Activated T-helper 1 cell treated with anti-CD3 and anti-CD28 coated beads, Interleukin-12 subunit alpha, Interleukin-12 subunit beta, Interleukin-2, Interleukin-4 antibody, amounts not matched to agents 30 ng/mL and 10 ng/mL and 1 ng/mL, durations not matched to agents 14 hours and 24 hours and 36 hours (primary cell): ENCODE measurements around the gene SLC6A20. TPM values are rescaled to one million over a fixed set of nuclear protein-coding genes. Genes with fewer than 3 reads are reported as not detected.
A peak's percentile ranks its signal among the peaks of the same experiment; 100 is the strongest.

Experiments
- DNase-seq: peaks from one replicate; pipeline ENCODE4 v3.0.0; 2021; ENCODE audit warnings: low spot score
- H3K27ac Mint-ChIP-seq: one replicate; pipeline ENCODE4 v1.8.0; 2021; ENCODE audit warnings: mild to moderate bottlenecking, mixed read lengths
- H3K27me3 Mint-ChIP-seq: one replicate; pipeline ENCODE4 v1.8.0; 2022; ENCODE audit warnings: mild to moderate bottlenecking, moderate library complexity, mixed read lengths; ENCODE audit not compliant: insufficient read depth
- H3K36me3 Mint-ChIP-seq: one replicate; pipeline ENCODE4 v1.8.0; 2021; ENCODE audit warnings: low read depth, mixed read lengths
- H3K4me1 Mint-ChIP-seq: one replicate; pipeline ENCODE4 v1.8.0; 2021; ENCODE audit warnings: low read depth, mixed read lengths
- H3K4me3 Mint-ChIP-seq: one replicate; pipeline ENCODE4 v1.8.0; 2021; ENCODE audit warnings: mild to moderate bottlenecking, moderate library complexity, mixed read lengths
- H3K9me3 Mint-ChIP-seq: one replicate; pipeline ENCODE4 v1.8.0; 2021; ENCODE audit warnings: mixed read lengths
- intact Hi-C: fragments of 100-400 bp; cut with micrococcal nuclease; formaldehyde crosslinking; loops from one replicate; pipeline ENCODE4 v1.15.1; 2024
- total RNA-seq: library from RNA; stranded (reverse); gene quantifications from 2 replicates; pipeline ENCODE4 v1.2.3, GENCODE V29; 2022

The SLC6A20 gene
- total RNA-seq, 1 donor from 2014 or later = not detected

DNA sequence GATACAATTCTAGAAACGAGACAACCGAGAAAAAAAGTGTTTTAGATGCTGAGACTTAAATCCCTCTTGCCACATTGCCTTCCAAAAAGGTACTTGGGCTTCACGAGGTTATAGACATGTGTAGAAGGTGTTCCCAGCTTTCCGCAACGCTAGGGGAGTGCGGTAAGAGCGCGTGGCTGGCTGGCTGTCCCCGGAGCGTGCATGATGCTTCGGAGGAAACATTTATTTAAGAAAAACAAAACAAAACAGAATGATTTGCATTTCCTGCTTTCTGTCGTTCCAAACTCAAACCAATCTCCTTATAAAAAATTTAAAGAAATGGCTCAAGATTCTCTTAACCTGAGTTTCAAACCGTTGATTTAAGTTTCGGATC, 841 bp downstream of the SLC6A20 start:
- Mint-ChIP-seq H3K9me3 (no peaks in the 10 kb centered on the region), H3K27ac (no peak overlapping the region), H3K4me3 (peak overlapping the region; percentile 66), H3K27me3 (peaks cover 75% of the 10 kb centered on the region), H3K36me3 (no peaks in the 10 kb centered on the region), H3K4me1 (peaks cover 8% of the 10 kb centered on the region)
- no peak for DNase-seq
- intact Hi-C loops = no loop called here

DNA sequence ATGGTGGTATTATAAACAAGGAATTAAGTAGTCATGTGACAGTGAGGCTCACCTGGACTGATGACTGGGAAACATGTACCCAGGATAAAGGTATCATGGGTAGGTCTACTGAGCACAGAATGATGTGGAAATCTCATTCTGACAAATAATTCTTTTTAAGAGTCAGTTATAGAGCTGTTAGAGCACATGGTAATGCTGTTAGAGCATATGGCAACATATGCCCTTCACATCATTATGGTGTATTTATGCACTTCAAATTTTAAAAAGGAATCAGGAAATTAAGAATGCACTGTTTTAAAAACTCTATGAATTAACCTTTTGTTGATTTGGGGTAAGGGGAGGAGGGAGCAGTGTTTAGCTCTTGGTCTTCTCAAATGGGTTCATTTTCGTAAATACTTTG, 1.7 kb downstream of the SLC6A20 start:
- H3K9me3 Mint-ChIP-seq = no peaks in the 10 kb centered on the region
- no peak for DNase-seq
- H3K36me3 Mint-ChIP-seq = peaks cover 1% of the 10 kb centered on the region
- H3K4me1 Mint-ChIP-seq = peaks cover 8% of the 10 kb centered on the region
- no peak overlapping the region for H3K27ac Mint-ChIP-seq
- H3K27me3 Mint-ChIP-seq = peaks cover 77% of the 10 kb centered on the region
- no peak overlapping the region for H3K4me3 Mint-ChIP-seq
- intact Hi-C loops = no loop called here

DNA sequence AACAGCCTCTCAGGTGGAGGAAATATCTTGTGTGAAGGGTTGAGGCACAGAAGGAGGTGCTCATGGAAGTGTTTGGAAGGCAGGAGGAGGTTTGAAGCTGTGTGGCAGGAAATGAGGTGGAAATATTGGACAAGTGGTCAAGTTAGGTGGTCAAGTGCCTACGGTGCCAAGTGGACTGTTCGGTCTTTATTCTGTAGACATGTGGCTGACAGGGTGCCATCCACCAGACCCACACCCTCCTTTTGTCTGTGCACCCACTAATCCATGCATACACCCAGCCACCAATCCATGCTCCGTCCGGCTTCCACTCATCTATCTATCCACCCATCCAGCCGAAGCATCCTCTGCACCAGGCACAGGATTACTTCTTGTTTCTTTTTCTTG, 2.2 kb downstream of the SLC6A20 start:
- Mint-ChIP-seq H3K27me3 (peaks cover 73% of the 10 kb centered on the region), H3K9me3 (no peaks in the 10 kb centered on the region), H3K4me1 (peaks cover 8% of the 10 kb centered on the region), H3K27ac (no peak overlapping the region), H3K4me3 (no peak overlapping the region), H3K36me3 (peaks cover 1% of the 10 kb centered on the region)
- DNase-seq = no peak
- intact Hi-C loops = no loop called here

DNA sequence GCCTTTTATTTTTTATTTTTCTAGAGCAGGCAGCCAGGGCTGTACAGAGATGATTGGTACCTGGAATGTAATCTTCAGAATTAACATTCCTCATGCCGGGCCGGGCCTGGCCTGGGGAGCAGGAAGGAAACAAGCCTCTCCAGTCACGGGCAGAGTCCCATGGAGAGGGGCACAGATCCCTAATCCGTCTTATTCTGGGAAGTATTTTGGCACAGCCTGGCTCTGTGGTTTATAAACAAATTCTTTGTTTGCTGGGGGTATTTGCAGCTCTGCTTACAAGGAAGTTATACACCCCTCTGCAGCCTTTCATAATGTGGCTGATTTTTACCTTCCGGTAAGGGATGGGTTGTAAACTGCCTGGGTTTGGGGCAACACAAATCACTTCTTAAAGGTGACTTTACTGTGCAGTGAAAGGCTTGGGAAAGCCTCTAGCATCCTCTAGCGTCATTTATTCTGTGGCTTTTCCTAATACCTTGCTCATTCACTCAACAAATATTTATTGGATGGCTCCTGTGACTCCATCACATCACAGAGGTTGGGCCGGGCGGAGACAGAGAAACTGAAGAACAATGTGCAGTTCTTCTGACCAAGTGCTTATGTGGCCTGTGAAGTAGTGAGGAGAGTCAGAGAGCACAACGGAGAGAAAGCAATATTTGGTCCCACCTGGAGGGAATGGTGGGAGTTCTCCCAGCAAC, 2.7 kb downstream of the SLC6A20 start:
- Mint-ChIP-seq H3K27ac (no peak overlapping the region), H3K36me3 (peaks cover 1% of the 10 kb centered on the region), H3K9me3 (peaks cover 4% of the 10 kb centered on the region), H3K27me3 (peaks cover 73% of the 10 kb centered on the region), H3K4me3 (no peak overlapping the region), H3K4me1 (peaks cover 8% of the 10 kb centered on the region)
- intact Hi-C loops = no loop called here
- no peak for DNase-seq

DNA sequence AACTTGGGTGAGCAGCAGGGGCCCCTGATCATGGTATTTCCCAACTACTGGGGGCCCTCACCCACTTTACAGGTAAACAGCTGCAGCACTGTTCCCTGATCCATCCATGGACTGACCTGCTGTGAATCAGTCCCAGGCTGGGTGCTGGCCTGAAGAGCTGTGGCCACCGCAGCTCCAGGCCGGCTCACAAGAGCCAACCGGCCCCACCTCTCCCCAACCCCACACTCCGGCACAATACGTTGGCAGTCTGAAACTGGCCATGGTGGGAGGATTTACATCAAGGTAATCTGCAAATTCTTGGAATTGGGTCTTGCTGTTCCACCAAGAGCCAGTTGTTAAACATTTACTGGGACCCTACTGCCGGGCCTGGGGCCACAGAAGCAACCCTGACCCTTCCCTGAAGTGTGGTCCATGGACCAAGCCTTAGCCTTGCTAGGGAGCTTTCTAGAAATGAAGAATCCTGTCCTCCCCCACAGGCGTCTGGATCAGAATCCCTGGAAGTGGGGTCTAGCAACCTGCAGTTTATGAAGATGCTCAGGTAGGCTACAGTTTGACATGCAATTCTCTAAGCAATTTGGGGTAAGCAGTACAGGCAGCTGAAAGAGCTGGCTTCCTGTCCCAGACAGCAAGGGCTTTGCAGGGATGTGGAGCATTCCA, 3.7 kb downstream of the SLC6A20 start:
- intact Hi-C loops = no loop called here
- peaks cover 4% of the 10 kb centered on the region for H3K9me3 Mint-ChIP-seq
- H3K4me3 Mint-ChIP-seq = no peak overlapping the region
- no peak for DNase-seq
- peaks cover 1% of the 10 kb centered on the region for H3K36me3 Mint-ChIP-seq
- H3K27ac Mint-ChIP-seq = no peak overlapping the region
- peaks cover 68% of the 10 kb centered on the region for H3K27me3 Mint-ChIP-seq
- peaks cover 8% of the 10 kb centered on the region for H3K4me1 Mint-ChIP-seq

DNA sequence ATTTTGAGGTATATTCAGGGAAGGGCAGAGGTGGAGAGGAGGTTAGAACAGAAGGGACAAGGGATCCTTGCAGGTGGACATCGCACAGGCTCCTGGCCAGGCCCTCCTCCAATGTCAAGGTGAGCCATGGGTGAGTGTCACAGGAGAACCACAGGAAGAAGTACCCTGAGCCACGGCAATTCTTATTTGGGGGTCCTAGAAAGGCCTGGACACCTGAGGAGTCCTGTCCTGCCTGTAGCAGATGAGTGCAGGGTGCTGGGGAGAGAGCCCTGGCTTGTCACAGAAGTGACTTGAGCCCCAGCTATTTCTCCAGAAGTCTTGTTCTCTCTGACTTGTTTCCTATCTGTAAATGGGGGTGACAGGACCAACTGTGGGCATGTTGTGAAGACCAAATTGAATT, 4.3 kb downstream of the SLC6A20 start:
- Mint-ChIP-seq H3K27me3 (peaks cover 67% of the 10 kb centered on the region), H3K4me3 (no peak overlapping the region), H3K36me3 (peaks cover 1% of the 10 kb centered on the region), H3K27ac (no peak overlapping the region), H3K9me3 (peaks cover 4% of the 10 kb centered on the region), H3K4me1 (peaks cover 8% of the 10 kb centered on the region)
- no peak for DNase-seq
- intact Hi-C loops = no loop called here

DNA sequence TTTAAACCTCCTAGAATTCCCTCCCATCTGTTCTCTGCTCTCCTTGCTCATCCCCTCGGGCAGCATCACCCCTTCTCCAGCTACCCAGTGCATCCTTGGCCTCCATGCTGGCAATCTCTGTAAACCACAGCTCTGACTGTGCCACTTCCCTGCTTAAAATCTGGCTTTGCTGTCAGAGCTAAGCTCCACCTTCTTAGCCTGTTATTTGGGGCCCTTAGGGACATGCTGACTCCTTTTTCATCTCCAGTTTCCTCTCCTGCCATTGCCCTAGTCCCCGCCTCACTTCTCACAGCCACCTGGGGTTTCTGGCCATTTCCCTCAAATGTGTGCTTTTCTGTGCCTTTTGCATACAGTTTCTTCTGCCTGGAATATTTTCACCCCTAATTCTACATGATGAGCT, 5.7 kb downstream of the SLC6A20 start:
- Mint-ChIP-seq H3K36me3 (peaks cover 1% of the 10 kb centered on the region), H3K4me1 (peaks cover 5% of the 10 kb centered on the region), H3K9me3 (peaks cover 4% of the 10 kb centered on the region), H3K4me3 (no peak overlapping the region), H3K27me3 (peaks cover 68% of the 10 kb centered on the region), H3K27ac (no peak overlapping the region)
- no peak for DNase-seq
- intact Hi-C loops = no loop called here

DNA sequence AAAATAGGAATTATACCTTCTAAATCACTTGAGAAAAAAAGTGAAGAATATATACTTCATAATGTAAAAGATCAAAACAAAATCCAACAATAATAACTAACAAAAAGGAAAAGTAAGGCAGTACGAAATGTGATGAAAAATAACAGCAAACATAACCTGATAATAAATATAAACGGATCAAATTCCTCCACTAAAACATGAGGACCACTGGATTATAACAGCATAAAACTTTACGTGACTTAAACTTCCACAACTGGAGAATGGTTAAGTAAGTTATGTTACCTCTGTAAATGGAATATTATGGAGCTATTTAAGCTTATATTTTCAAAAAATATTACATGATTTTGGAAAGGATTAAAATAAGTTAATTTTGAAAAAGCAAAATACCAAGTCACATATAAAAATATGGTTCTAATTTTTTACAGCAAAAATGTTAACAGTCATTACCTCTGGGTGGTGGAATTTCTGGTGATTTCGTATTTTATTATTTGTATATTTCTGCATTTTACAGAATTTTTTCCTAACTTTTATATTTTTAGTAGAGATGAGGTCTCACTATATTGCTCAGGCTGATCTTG, 7.0 kb downstream of the SLC6A20 start:
- Mint-ChIP-seq H3K27ac (no peak overlapping the region), H3K27me3 (peaks cover 64% of the 10 kb centered on the region), H3K4me1 (no peaks in the 10 kb centered on the region), H3K36me3 (peaks cover 1% of the 10 kb centered on the region), H3K9me3 (peaks cover 4% of the 10 kb centered on the region), H3K4me3 (no peak overlapping the region)
- DNase-seq = no peak
- intact Hi-C loops = no loop called here

DNA sequence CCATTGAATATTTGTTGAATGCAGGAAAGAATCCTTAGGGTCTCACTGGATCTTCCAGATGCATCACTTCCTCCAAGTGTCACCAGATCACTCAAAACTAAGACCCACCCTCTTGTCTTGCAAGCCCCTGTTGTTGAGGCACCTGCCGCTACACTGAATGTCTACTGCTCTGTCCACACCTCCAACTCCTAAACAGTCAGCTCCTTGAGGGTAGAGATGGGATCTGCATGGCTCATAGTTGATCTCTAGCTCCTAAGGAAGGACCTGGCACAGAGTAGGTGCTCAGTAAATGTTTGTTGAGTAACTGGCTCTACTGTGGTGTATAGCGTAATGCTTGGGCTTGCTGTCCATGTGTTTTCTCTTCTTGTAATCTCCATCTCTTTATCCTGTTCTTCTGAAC, 8.8 kb downstream of the SLC6A20 start:
- DNase-seq = no peak
- H3K27me3 Mint-ChIP-seq = peaks cover 54% of the 10 kb centered on the region
- no peaks in the 10 kb centered on the region for H3K4me1 Mint-ChIP-seq
- no peak overlapping the region for H3K27ac Mint-ChIP-seq
- no peak overlapping the region for H3K4me3 Mint-ChIP-seq
- peaks cover 1% of the 10 kb centered on the region for H3K36me3 Mint-ChIP-seq
- intact Hi-C loops = no loop called here
- peaks cover 4% of the 10 kb centered on the region for H3K9me3 Mint-ChIP-seq

DNA sequence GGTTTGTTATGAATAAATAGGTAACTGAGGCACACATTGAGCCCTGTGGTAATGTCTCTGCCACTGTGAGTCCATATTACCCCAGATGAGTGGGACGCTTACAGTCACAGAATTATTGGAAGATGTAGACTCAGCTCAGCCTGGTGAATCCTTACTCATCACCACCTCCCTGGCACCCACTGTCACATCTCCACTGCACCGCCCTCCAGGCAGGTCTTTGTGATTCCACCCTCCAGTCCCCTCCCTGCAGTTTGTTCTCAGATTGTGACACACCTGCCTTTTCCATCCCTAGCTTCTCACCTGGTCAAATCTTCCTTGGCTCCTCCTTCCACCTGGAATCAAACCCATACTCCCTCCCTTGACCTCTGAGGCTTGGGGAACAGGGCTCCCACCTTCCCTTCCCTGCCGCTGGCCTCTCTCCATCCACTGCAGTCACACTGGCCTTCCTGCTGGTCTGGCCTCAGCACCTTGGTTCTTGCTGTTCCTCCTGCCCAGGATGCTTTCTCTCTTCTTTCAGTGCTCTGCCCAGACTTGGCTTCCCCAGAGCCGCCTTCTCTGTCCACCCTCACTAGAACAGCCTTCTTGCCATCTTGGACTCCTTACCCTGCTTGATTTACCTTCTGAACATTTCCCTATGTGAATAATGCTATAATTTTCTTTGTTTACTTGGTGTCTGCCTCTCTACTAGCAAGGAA, 9.4 kb downstream of the SLC6A20 start:
- Mint-ChIP-seq H3K9me3 (peaks cover 4% of the 10 kb centered on the region), H3K4me3 (no peak overlapping the region), H3K27me3 (peaks cover 54% of the 10 kb centered on the region), H3K36me3 (peaks cover 1% of the 10 kb centered on the region), H3K4me1 (no peaks in the 10 kb centered on the region), H3K27ac (no peak overlapping the region)
- DNase-seq = no peak
- intact Hi-C loops = no loop called here

DNA sequence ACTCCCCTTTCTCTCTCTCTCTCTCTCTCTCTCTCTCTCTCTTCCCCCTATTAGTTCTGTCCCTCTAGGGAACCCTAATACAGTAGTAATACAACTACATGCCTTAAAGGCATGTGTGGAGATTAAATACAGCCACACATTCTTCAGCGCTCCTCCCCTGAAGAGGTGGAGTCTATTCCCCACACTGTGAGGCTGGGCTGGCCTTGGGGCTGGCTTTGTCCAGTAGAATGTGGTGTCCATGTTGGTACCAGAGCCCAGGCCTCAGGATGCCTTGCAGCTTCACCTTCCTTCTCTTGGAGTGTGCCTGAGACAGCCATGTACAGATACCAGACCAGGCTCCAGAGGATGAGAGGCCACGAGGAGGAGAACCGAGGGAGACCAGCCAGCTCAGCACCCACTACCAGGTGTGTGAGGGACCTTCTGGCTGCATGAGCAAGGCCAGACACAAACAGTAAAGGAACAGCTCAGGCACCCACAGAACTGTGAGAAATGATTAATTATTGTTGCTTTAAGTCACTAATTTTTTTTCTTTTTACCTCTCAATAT, 10.7 kb downstream of the SLC6A20 start:
- H3K9me3 Mint-ChIP-seq = peaks cover 4% of the 10 kb centered on the region
- DNase-seq = no peak
- peaks cover 1% of the 10 kb centered on the region for H3K36me3 Mint-ChIP-seq
- no peak overlapping the region for H3K27ac Mint-ChIP-seq
- intact Hi-C loops = no loop called here
- no peaks in the 10 kb centered on the region for H3K4me1 Mint-ChIP-seq
- peaks cover 47% of the 10 kb centered on the region for H3K27me3 Mint-ChIP-seq
- H3K4me3 Mint-ChIP-seq = no peak overlapping the region

DNA sequence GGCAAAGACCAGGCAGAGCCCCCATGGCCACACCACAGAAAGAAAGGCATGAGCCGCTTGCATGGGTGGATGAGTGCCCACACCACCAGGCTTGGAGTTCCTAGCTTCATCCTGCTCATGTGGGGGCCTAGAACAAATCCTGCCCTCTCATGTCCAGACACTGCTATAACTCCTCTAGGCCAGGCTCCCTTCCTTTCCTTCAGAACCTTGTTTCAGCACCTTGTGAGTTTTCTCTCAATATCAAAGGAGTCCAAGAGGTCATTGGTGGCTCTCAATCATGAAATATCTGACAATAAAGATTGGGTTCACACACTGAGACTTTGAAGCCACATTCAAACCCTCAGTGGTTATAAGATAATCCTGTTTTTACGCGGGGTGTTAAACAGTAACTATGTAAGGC, 12.7 kb downstream of the SLC6A20 start:
- Mint-ChIP-seq H3K4me3 (no peak overlapping the region), H3K36me3 (no peaks in the 10 kb centered on the region), H3K27ac (no peak overlapping the region), H3K9me3 (peaks cover under 1% of the 10 kb centered on the region), H3K27me3 (peaks cover 32% of the 10 kb centered on the region), H3K4me1 (no peaks in the 10 kb centered on the region)
- intact Hi-C loops = no loop called here
- DNase-seq = no peak

DNA sequence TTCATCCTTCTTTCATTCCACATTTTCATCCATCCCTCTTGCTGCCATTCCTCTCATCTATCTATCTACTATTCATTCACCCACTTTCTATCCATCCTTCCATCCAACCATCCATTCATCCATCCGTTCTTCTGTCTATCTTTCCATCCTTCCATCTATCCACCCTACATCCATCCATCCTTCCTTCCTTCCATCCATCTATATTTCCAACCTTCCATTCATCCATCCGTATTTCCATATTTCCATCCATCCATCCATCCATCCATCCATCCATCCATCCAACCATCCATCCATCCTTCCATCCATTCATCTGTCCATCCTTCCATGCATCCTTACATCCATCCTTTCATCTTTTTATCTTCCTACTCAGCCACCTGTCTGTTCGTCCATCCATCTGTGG, 14.0 kb downstream of the SLC6A20 start:
- intact Hi-C loops = no loop called here
- no peaks in the 10 kb centered on the region for H3K9me3 Mint-ChIP-seq
- H3K4me3 Mint-ChIP-seq = no peak overlapping the region
- no peak overlapping the region for H3K27ac Mint-ChIP-seq
- DNase-seq = no peak
- no peaks in the 10 kb centered on the region for H3K4me1 Mint-ChIP-seq
- H3K27me3 Mint-ChIP-seq = peaks cover 36% of the 10 kb centered on the region
- H3K36me3 Mint-ChIP-seq = no peaks in the 10 kb centered on the region
